ENCODE data around the gene CAPG.

- no peak for TF ChIP-seq CTCF (IDR thresholded peaks at IDR 0.05; ENCODE audit: low read length)
- no peak for TF ChIP-seq EZH2 (optimal IDR thresholded peaks at IDR 0.05; ENCODE audit: low read depth, low read length)
These were observed 28.2 kb upstream of the CAPG start for GRCh38 chr2:85438201-85439024.
